ENCODE data around the gene MRPL48.
A peak's percentile ranks its signal among the peaks of the same experiment; 100 is the strongest.

The MRPL48 gene

GRCh38 chr11:73893041-73893440 is 105.4 kb downstream of the MRPL48 start:
- no peak for DNase-seq

GRCh38 chr11:73894725-73895335 is 107.2 kb downstream of the MRPL48 start:
- no peak for DNase-seq

GRCh38 chr11:73902303-73902702 is 114.6 kb downstream of the MRPL48 start:
- no peak for DNase-seq

GRCh38 chr11:73907191-73907590 is 119.5 kb downstream of the MRPL48 start:
- DNase-seq, result peak; percentile 29 to 74 (median 64)

- no peak for DNase-seq
These were observed 124.4 kb downstream of the MRPL48 start for GRCh38 chr11:73912026-73912425.

- DNase-seq, result no peak
These were observed 125.8 kb downstream of the MRPL48 start for GRCh38 chr11:73913472-73913871.

GRCh38 chr11:73914284-73914683 is 126.6 kb downstream of the MRPL48 start:
- DNase-seq, result no peak
